H1 (cell line): ENCODE data around the gene GRB14. TPM values are rescaled to one million over a fixed set of nuclear protein-coding genes. Genes with fewer than 3 reads are reported as not detected.

Experiments used
- RNF2 ChIP-seq: fragments of 200-900, 300-1000 bp; sonication (generic); IDR thresholded peaks from 2 replicates; pipeline ENCODE4 v1.7.1; 2016; ENCODE audit warnings: borderline replicate concordance, low read depth, mild to moderate bottlenecking, antibody characterized with exemption, low read length; ENCODE audit not compliant: poor library complexity, severe bottlenecking; ENCODE audit errors: missing control alignments
- polyA plus RNA-seq, 7 experiments: library from polyadenylated mRNA; depleted of rRNA in 3 of 7; stranded (reverse) in 5 of 7; unstranded in 2 of 7; fragments of >200 nt in 5 of 7; fragments of 200-250 nt in 2 of 7; gene quantifications; 1 replicate in 5 of 7; 2 replicates in 1 of 7; 4 replicates in 1 of 7; pipeline versions ENCODE4 v1.2.1 to v1.2.3, GENCODE V29; 2011 to 2013; ENCODE audit warnings: missing spikeins in 2 of 7, mixed read lengths in 2 of 7
- total RNA-seq: library from RNA; stranded (reverse); fragmentation: NEBNext Ultra II Directional; extraction: Animal tissue kit (Norgen Biotek cat#: 25700); gene quantifications from 2 replicates; pipeline ENCODE4 v1.2.1, GENCODE V29; 2021

The GRB14 gene
- total and polyA plus RNA-seq, 2 of the 8 experiments (the other 6 are each of a cell fraction or from before 2014, with no cell fraction given): 2.5 to 11.6 TPM

- TF ChIP-seq RNF2: no peak
- TF ChIP-seq, all 59 proteins: peak for 0
Observed at GRCh38 chr2:164558450-164558849, 62.8 kb downstream of the GRB14 start (continued).
